ENCODE measurements around the gene XPO5. TPM values are rescaled to one million over a fixed set of nuclear protein-coding genes. Genes with fewer than 3 reads are reported as not detected.
"Not testable (repeated sequence)": the region's sequence is repeated elsewhere in the genome, so short reads cannot be mapped to it uniquely, and the experiment has no call there.

Gene XPO5
- total RNA-seq, 1 donor = 66.2 TPM

DNA sequence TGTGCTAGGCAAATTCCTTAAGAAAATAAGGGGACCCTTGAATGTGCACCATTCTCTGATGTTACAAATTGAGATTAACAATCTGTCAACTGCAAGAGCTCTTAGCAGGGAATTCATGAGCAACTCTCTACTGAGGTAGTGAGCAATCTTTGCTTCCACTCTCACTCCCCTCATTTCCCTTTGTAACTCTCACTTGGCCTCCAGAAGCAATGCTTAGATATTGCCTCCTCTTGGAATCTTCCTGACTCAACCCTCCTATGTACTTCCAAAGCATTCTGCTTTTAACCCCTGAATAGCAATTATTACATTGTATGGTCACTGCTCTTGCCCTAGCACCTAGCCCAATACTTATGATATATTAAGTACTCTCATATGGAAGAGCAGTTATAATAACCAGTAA is 16.5 kb downstream of the XPO5 start:
- H3K27me3 ChIP-seq (ENCODE audit: insufficient read depth, low read length) = no peaks in the 10 kb centered on the region
- H3K4me2 ChIP-seq (ENCODE audit: insufficient read depth, low read length) = no peak overlapping the region
- H3K4me3 ChIP-seq (ENCODE audit: insufficient read depth, low read length) = no peak overlapping the region
- TF ChIP-seq, protein P1, sequence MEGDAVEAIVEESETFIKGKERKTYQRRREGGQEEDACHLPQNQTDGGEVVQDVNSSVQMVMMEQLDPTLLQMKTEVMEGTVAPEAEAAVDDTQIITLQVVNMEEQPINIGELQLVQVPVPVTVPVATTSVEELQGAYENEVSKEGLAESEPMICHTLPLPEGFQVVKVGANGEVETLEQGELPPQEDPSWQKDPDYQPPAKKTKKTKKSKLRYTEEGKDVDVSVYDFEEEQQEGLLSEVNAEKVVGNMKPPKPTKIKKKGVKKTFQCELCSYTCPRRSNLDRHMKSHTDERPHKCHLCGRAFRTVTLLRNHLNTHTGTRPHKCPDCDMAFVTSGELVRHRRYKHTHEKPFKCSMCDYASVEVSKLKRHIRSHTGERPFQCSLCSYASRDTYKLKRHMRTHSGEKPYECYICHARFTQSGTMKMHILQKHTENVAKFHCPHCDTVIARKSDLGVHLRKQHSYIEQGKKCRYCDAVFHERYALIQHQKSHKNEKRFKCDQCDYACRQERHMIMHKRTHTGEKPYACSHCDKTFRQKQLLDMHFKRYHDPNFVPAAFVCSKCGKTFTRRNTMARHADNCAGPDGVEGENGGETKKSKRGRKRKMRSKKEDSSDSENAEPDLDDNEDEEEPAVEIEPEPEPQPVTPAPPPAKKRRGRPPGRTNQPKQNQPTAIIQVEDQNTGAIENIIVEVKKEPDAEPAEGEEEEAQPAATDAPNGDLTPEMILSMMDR (IDR thresholded peaks at IDR 0.05; ENCODE audit: extremely low read depth, low read depth, low read length) = no peak
- no peak for DNase-seq (ENCODE audit: insufficient read length, low spot score, missing footprints)
- no peak overlapping the region for H3K27ac ChIP-seq (ENCODE audit: low read depth, low read length)
- H3K79me2 ChIP-seq (ENCODE audit: insufficient read depth, low read length) = no peaks in the 10 kb centered on the region
- no peaks in the 10 kb centered on the region for H4K20me1 ChIP-seq (ENCODE audit: insufficient read depth, low read length)
- no peak overlapping the region for H2AFZ ChIP-seq (ENCODE audit: low read length)
- H3K4me1 ChIP-seq (ENCODE audit: insufficient read depth, low read length) = no peaks in the 10 kb centered on the region
- H3K9me3 ChIP-seq (ENCODE audit: low read depth, low read length) = no peaks in the 10 kb centered on the region
- peaks cover 86% of the 10 kb centered on the region for H3K36me3 ChIP-seq (ENCODE audit: insufficient read depth, low read length)

DNA sequence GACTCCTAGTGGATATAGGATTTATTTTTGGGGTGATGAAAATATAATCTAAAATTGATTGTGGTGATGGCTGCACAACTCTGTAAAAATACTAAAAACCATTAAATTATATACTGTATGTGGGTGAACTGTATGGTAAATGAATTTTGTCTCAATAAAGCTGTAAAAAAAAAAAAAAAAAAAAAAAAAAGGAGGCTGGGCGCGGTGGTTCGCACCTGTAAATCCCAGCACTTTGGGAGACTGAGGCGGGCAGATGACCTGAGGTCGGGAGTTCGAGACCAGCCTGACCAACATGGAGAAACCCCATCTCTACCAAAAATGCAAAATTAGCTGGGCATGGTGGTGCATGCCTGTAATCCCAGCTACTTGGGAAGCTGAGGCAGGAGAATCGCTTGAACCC is 18.2 kb downstream of the XPO5 start:
- not testable (repeated sequence) for H3K27me3 ChIP-seq (ENCODE audit: insufficient read depth, low read length); H3K27ac ChIP-seq (ENCODE audit: low read depth, low read length); H3K9me3 ChIP-seq (ENCODE audit: low read depth, low read length); H3K4me3 ChIP-seq (ENCODE audit: insufficient read depth, low read length); DNase-seq (ENCODE audit: insufficient read length, low spot score, missing footprints); H3K4me1 ChIP-seq (ENCODE audit: insufficient read depth, low read length); H3K79me2 ChIP-seq (ENCODE audit: insufficient read depth, low read length); H3K4me2 ChIP-seq (ENCODE audit: insufficient read depth, low read length); H2AFZ ChIP-seq (ENCODE audit: low read length); H4K20me1 ChIP-seq (ENCODE audit: insufficient read depth, low read length)
- peaks cover 87% of the 10 kb centered on the region for H3K36me3 ChIP-seq (ENCODE audit: insufficient read depth, low read length)

DNA sequence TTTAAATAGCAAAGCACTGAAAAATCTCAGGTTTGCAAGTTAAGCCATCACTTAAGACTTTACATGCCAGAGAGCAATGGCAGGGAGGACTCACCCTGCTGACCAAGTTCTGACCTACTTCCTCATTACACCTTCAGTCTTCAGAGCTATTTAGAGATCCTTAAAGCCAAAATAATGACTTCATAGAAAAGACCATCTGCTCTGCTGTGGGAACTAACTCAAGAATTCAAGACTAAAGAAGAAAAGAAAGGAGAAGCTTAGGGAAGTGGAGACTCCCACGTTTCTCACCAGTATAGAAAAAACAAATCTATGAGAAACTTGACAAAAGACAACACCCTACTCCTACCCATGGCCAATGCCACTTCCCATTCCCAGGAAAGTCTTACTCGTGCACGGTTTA is 28.6 kb downstream of the XPO5 start:
- Histone ChIP-seq H3K27ac (ENCODE audit: low read depth, low read length) (no peak overlapping the region), H3K4me3 (ENCODE audit: insufficient read depth, low read length) (no peak overlapping the region), H4K20me1 (ENCODE audit: insufficient read depth, low read length) (no peaks in the 10 kb centered on the region), H3K36me3 (ENCODE audit: insufficient read depth, low read length) (peaks cover 90% of the 10 kb centered on the region), H3K79me2 (ENCODE audit: insufficient read depth, low read length) (no peaks in the 10 kb centered on the region), H3K27me3 (ENCODE audit: insufficient read depth, low read length) (no peaks in the 10 kb centered on the region), H3K4me2 (ENCODE audit: insufficient read depth, low read length) (no peak overlapping the region), H2AFZ (ENCODE audit: low read length) (no peak overlapping the region), H3K9me3 (ENCODE audit: low read depth, low read length) (no peaks in the 10 kb centered on the region), H3K4me1 (ENCODE audit: insufficient read depth, low read length) (no peaks in the 10 kb centered on the region)
- TF ChIP-seq, protein P1 (IDR thresholded peaks at IDR 0.05; ENCODE audit: extremely low read depth, low read depth, low read length) = no peak
- no peak for DNase-seq (ENCODE audit: insufficient read length, low spot score, missing footprints)

DNA sequence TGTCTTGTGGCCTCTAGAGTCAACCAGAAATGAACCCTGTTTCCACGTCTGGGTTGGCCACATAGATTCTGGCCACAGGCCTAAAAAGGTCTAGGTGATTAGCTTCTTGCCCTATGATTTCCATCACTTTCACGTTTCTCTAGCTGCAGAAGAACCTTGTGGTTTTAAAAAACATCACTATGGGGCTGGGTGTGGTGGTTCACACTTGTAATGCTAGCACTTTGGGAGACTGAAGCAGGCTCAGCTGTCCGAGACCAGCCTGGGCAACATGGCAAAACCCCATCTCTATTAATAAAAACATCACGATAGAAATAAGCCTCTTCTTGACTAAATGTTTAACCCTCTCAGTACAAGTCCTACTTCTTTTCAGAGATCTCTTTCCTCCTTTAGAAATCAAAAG is 31.4 kb downstream of the XPO5 start:
- no peak for DNase-seq (ENCODE audit: insufficient read length, low spot score, missing footprints)
- Histone ChIP-seq H3K79me2 (ENCODE audit: insufficient read depth, low read length) (no peaks in the 10 kb centered on the region), H3K36me3 (ENCODE audit: insufficient read depth, low read length) (peaks cover 81% of the 10 kb centered on the region), H3K9me3 (ENCODE audit: low read depth, low read length) (no peaks in the 10 kb centered on the region), H4K20me1 (ENCODE audit: insufficient read depth, low read length) (no peaks in the 10 kb centered on the region), H3K4me2 (ENCODE audit: insufficient read depth, low read length) (no peak overlapping the region), H3K4me1 (ENCODE audit: insufficient read depth, low read length) (no peaks in the 10 kb centered on the region), H3K4me3 (ENCODE audit: insufficient read depth, low read length) (no peak overlapping the region), H3K27ac (ENCODE audit: low read depth, low read length) (no peak overlapping the region), H3K27me3 (ENCODE audit: insufficient read depth, low read length) (no peaks in the 10 kb centered on the region), H2AFZ (ENCODE audit: low read length) (no peak overlapping the region)
- TF ChIP-seq, protein P1 (IDR thresholded peaks at IDR 0.05; ENCODE audit: extremely low read depth, low read depth, low read length) = no peak

Data from osteoblast (primary cell).